K562 (cell line): ENCODE measurements around the gene DTNBP1. TPM values are rescaled to one million over a fixed set of nuclear protein-coding genes. Genes with fewer than 3 reads are reported as not detected.

Source experiments
- ATAC-seq: fragments of 200-7000 bp; cut with Tn5 transposase; 3 replicates; pipeline ENCODE4 v1.9.1; 2020; ENCODE audit warnings: moderate library complexity
- BruUV-seq: library from RNA; stranded (reverse); fragments of 400-500 nt; replicated peaks from 2 replicates; lab custom pipeline; 2021; lab: Mats Ljungman, UMichigan
- CTCF ChIA-PET: fragments of 300-600 bp; formaldehyde crosslinking; extraction: SDS; loops from one replicate; lab custom pipeline; 2021; ENCODE audit warnings: low intra/inter-chr PET ratio; lab: Yijun Ruan, JAX
- POLR2A ChIA-PET: fragments of 300-600, 350-650 bp; sonication (Branson Sonifier 250); formaldehyde crosslinking; extraction: SDS; loops from one replicate; lab custom pipeline; 2021; ENCODE audit warnings: antibody characterized with exemption, inconsistent platforms; lab: Yijun Ruan, JAX
- DNase-seq, 4 experiments: peaks; one replicate each; pipeline versions ENCODE4 v3.0.0 to v3.0.0-alpha.2; 2011 to 2018; ENCODE audit warnings: low spot score in 3 of 4, mixed read lengths in 3 of 4; ENCODE audit errors: extremely low read depth in 1 of 4
- FAIRE-seq: peaks from 2 replicates; lab custom pipeline; 2011; peaks lifted over from hg19 to GRCh38; lab: Jason Lieb, UNC
- H2AFZ ChIP-seq: 2 replicates; pipeline ENCODE4 v1.6.0; 2011; ENCODE audit warnings: low read depth, low read length, control low read depth, inconsistent platforms
- H3K27ac ChIP-seq: fragments of 200-600 bp; 3 replicates; pipeline ENCODE4 v1.8.0; 2011; ENCODE audit warnings: low read depth, mild to moderate bottlenecking, control low read depth, inconsistent platforms, low read length, moderate library complexity, mixed read lengths; ENCODE audit errors: extremely low read depth
- H3K27me3 ChIP-seq, 2 experiments: fragments of 300-600 bp in 1 of 2; 2 replicates in 1 of 2; 3 replicates in 1 of 2; pipeline versions ENCODE4 v1.6.0 to v1.8.0; 2011; ENCODE audit warnings: inconsistent platforms in 2 of 2, low read length in 2 of 2, mild to moderate bottlenecking in 1 of 2, mixed read lengths in 1 of 2, moderate library complexity in 1 of 2; ENCODE audit not compliant: control insufficient read depth in 2 of 2, insufficient read depth in 2 of 2
- H3K36me3 ChIP-seq: fragments of 300-600 bp; 3 replicates; pipeline ENCODE4 v1.8.0; 2011; ENCODE audit warnings: mild to moderate bottlenecking, low read length, inconsistent platforms; ENCODE audit not compliant: control insufficient read depth, insufficient read depth
- H3K4me1 ChIP-seq, 2 experiments: fragments of 200-600 bp in 1 of 2; replicated peaks in 1 of 2; 2 replicates in 1 of 2; 3 replicates in 1 of 2; pipeline versions ENCODE4 v1.5.1 to v1.8.0; 2011; ENCODE audit warnings: inconsistent platforms in 2 of 2, low read length in 2 of 2, mild to moderate bottlenecking in 1 of 2, mixed read lengths in 1 of 2, moderate library complexity in 1 of 2; ENCODE audit not compliant: control insufficient read depth in 2 of 2, insufficient read depth in 2 of 2
- H3K4me2 ChIP-seq: 2 replicates; pipeline ENCODE4 v1.6.1; 2011; ENCODE audit warnings: low read length, control low read depth, inconsistent platforms, mixed read lengths; ENCODE audit not compliant: insufficient read depth
- H3K4me3 ChIP-seq: fragments of 200-600 bp; sonication (generic), shearing (Covaris generic); 2 replicates; pipeline ENCODE4 v1.5.1; 2016; ENCODE audit warnings: control low read depth, inconsistent platforms
- H3K79me2 ChIP-seq: fragments of 200-600 bp; 3 replicates; pipeline ENCODE4 v1.8.0; 2011; ENCODE audit warnings: low read length, inconsistent platforms; ENCODE audit not compliant: control insufficient read depth, insufficient read depth
- H3K9ac ChIP-seq, 2 experiments: 2 replicates each; pipeline versions ENCODE4 v1.6.0 to v1.6.1; 2011; ENCODE audit warnings: low read depth in 2 of 2, low read length in 2 of 2, control low read depth in 1 of 2, inconsistent platforms in 1 of 2, mild to moderate bottlenecking in 1 of 2, mixed read lengths in 1 of 2; ENCODE audit not compliant: insufficient read depth in 1 of 2
- H3K9me1 ChIP-seq: one replicate; pipeline ENCODE4 v1.6.0; 2011; ENCODE audit warnings: inconsistent platforms, mild to moderate bottlenecking, low read length, moderate library complexity; ENCODE audit not compliant: control insufficient read depth, insufficient read depth
- H3K9me3 ChIP-seq: replicated peaks from 2 replicates; pipeline ENCODE4 v1.5.1; 2011; ENCODE audit warnings: low read depth, low read length, inconsistent platforms; ENCODE audit not compliant: control insufficient read depth, insufficient read depth
- H4K20me1 ChIP-seq: replicated peaks from 2 replicates; pipeline ENCODE4 v1.6.1; 2011; ENCODE audit warnings: low read length, inconsistent platforms, mixed read lengths; ENCODE audit not compliant: control insufficient read depth, insufficient read depth
- ASH1L ChIP-seq: fragments of 450-650 bp; IDR thresholded peaks from 2 replicates; pipeline ENCODE4 v1.6.1; 2018; ENCODE audit warnings: borderline replicate concordance, mild to moderate bottlenecking, low read depth; ENCODE audit not compliant: partially characterized antibody
- DIDO1 ChIP-seq: fragments of 450-650 bp; IDR thresholded peaks from 2 replicates; pipeline ENCODE4 v1.6.1; 2016; ENCODE audit warnings: low read depth, missing biosample characterization, missing genetic modification characterization
- KHSRP ChIP-seq: fragments of 450-650 bp; IDR thresholded peaks from 2 replicates; pipeline ENCODE4 v1.6.1; 2017
- POLR2G ChIP-seq: fragments of 200-400 bp; formaldehyde crosslinking; IDR thresholded peaks from 2 replicates; pipeline ENCODE4 v1.6.1; 2017; ENCODE audit warnings: low read depth, mild to moderate bottlenecking, antibody characterized with exemption, low read length, moderate library complexity
- SLC30A9 ChIP-seq: fragments of 250-450 bp; sonication (Bioruptor Pico); IDR thresholded peaks from 2 replicates; pipeline ENCODE4 v1.8.0; 2022; ENCODE audit warnings: mild to moderate bottlenecking, moderate library complexity
- SP2 ChIP-seq: IDR thresholded peaks from 2 replicates; pipeline ENCODE4 v1.6.1; 2011; ENCODE audit warnings: mild to moderate bottlenecking, low read depth, low read length, moderate library complexity; ENCODE audit not compliant: poor library complexity, severe bottlenecking; ENCODE audit errors: extremely low read depth
- U2AF2 ChIP-seq: fragments of 200-400 bp; formaldehyde crosslinking; optimal IDR thresholded peaks from 2 replicates; pipeline ENCODE3; 2017; ENCODE audit warnings: low read depth, mild to moderate bottlenecking, low read length
- XRCC3 ChIP-seq: fragments of 450-650 bp; IDR thresholded peaks from 2 replicates; pipeline ENCODE4 v1.6.1; 2017; ENCODE audit warnings: mild to moderate bottlenecking, moderate library complexity
- ZNF316 ChIP-seq: fragments of 450-650 bp; IDR thresholded peaks from 2 replicates; pipeline ENCODE4 v1.6.1; 2016
- ZNF644 ChIP-seq: fragments of 200-800 bp; sonication (Bioruptor generic); IDR thresholded peaks from 2 replicates; pipeline ENCODE4 v1.6.1; 2016; ENCODE audit warnings: low read depth, missing genetic modification characterization, missing compliant biosample characterization
- WGBS: fragments of 100-300 bp; shearing (Covaris generic); methylation state at CpG from one replicate; pipeline ENCODE4 v1.1.6; 2016; ENCODE audit warnings: low coverage, mixed read lengths; ENCODE audit not compliant: insufficient coverage; ENCODE audit errors: missing lambda C conversion rate; 5-methylcytosine and 5-hydroxymethylcytosine counted together
- in situ Hi-C: fragments of 300-500 bp; cut with MboI; formaldehyde crosslinking; loops from 4 replicates; pipeline ENCODE4 v1.15.0; 2018; ENCODE audit warnings: inconsistent platforms, mixed read lengths
- intact Hi-C: fragments of 100-400 bp; cut with micrococcal nuclease; formaldehyde crosslinking; loops from 2 replicates; pipeline ENCODE4 v1.14.2; 2022
- polyA plus RNA-seq, 8 experiments: library from polyadenylated mRNA; depleted of rRNA in 4 of 8; stranded (reverse) in 5 of 8; unstranded in 3 of 8; fragments of >200 nt; fragmentation: Nextera tagmentation in 2 of 8; fragmentation: Illumina TruSeq in 1 of 8; extraction: Ambion mirVana in 2 of 8; extraction: Trizol in 1 of 8; gene quantifications; 2 replicates each; pipeline versions ENCODE4 v1.2.1 to v1.2.3, GENCODE V29; 2011 to 2014; ENCODE audit warnings: inconsistent platforms in 1 of 8, missing spikeins in 1 of 8
- total RNA-seq, 7 experiments: library from RNA; depleted of rRNA in 6 of 7; stranded (reverse); fragments of >200 nt in 6 of 7; fragmentation: Illumina TruSeq in 2 of 7; extraction: Trizol in 2 of 7; gene quantifications; 2 replicates each; pipeline versions ENCODE4 v1.2.1 to v1.2.3, GENCODE V29; 2011 to 2021; ENCODE audit warnings: low replicate concordance in 1 of 7
- TF ChIP-seq, protein P1 (sequence below): fragments of 450-650 bp; IDR thresholded peaks from 2 replicates; pipeline ENCODE4 v1.6.1; 2016; ENCODE audit warnings: mild to moderate bottlenecking
- TF ChIP-seq, protein P2 (sequence below), 2 experiments: fragments of 200-800 bp in 1 of 2; sonication (Bioruptor generic) in 1 of 2; sonication (generic) in 1 of 2; formaldehyde crosslinking in 1 of 2; IDR thresholded peaks in 1 of 2; conservative IDR thresholded peaks in 1 of 2; 2 replicates each; pipeline versions ENCODE4 v1.5.0 to v1.6.1; 2016 to 2020; ENCODE audit warnings: missing compliant biosample characterization in 1 of 2, missing genetic modification characterization in 1 of 2, missing genetic modification reagents in 1 of 2
- TF ChIP-seq, protein P3 (sequence below): fragments of 200-800 bp; sonication (Bioruptor generic); IDR thresholded peaks from 2 replicates; pipeline ENCODE4 v1.6.1; 2017; ENCODE audit warnings: missing genetic modification characterization, missing compliant biosample characterization
- TF ChIP-seq, protein P4 (sequence below): fragments of 250-450 bp; sonication (Bioruptor Pico); IDR thresholded peaks from 2 replicates; pipeline ENCODE4 v1.8.0; 2021; ENCODE audit warnings: moderate library complexity, mild to moderate bottlenecking, inconsistent platforms

Gene DTNBP1
- total and polyA plus RNA-seq, 9 of the 15 experiments (the other 6 are each of a cell fraction or from before 2014, with no cell fraction given) = 16.7 to 54.5 (median 21.4) TPM

DNA sequence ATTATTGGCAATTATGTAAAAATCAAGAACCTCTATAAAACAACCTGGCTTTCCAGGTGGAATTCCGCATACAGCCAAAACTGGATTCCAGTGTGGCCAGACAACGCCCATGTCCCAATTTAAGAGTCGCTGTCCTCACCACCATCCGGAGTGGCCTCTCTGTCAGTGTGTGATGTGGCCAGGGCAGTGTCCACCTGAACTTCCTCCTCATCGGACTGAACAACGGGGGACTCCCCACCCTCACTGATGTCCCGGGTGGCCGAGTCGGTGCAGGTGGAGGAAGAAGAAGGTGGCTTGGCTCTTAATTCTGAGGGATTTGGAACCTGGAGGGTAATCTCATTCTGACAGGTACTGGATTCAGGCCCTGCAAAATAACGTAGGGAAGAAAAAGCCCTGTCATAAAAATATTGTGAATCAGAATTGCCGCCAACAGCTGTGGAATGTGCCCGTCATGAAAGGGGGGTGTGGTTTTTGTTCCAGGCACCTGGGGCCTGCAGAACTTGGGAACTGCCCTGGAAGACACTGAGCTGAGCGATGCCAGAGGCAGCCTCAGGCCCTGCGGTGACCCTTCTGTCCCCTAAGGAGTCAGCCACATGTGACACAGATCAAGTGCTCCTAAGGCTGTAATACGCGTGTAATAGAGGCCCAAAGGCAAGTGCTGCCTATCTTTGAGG is 139.8 kb downstream of the DTNBP1 start:
- Histone ChIP-seq H3K36me3 (peaks cover 77% of the 10 kb centered on the region), H3K4me1 (peaks cover 0 to 3% of the 10 kb centered on the region in 2 experiments; a peak in 1 of 5 replicates), H3K27me3 (no peaks in the 10 kb centered on the region), H3K79me2 (no peaks in the 10 kb centered on the region), H3K9ac (no peak overlapping the region), H3K9me3 (no peaks in the 10 kb centered on the region), H3K9me1 (no peaks in the 10 kb centered on the region), H3K4me3 (no peak overlapping the region), H2AFZ (no peak overlapping the region), H3K4me2 (no peak overlapping the region), H3K27ac (no peak overlapping the region), H4K20me1 (no peaks in the 10 kb centered on the region)
- ChIA-PET POLR2A (interaction anchor here (1.0 to 1.5 kb wide), 2 partner anchors 13 to 29 kb away, joined by 4 to 5 read pairs; no protein-coding TSS in a partner anchor), CTCF (no interaction called here)
- intact Hi-C loops = no loop called here
- WGBS = 90% methylated on average over 16 of the region's 16 CpGs
- no TSS peak for BruUV-seq
- ATAC-seq (peak; percentile 39; the same call in 2 of the 3 replicates), FAIRE-seq (no peak), DNase-seq (no peak)
- in situ Hi-C loops = no loop called here
- TF ChIP-seq DIDO1 (tag) (no peak), U2AF2 (no peak), SP2 (no peak), ZNF644 (tag) (no peak), ASH1L (no peak), ZNF316 (no peak), KHSRP (no peak), XRCC3 (no peak), SLC30A9 (CRISPR knock-in tag) (no peak), POLR2G (0 out of 2 replicates have a peak, but pooled peaks have one; percentile 25)
- TF ChIP-seq, protein P1, sequence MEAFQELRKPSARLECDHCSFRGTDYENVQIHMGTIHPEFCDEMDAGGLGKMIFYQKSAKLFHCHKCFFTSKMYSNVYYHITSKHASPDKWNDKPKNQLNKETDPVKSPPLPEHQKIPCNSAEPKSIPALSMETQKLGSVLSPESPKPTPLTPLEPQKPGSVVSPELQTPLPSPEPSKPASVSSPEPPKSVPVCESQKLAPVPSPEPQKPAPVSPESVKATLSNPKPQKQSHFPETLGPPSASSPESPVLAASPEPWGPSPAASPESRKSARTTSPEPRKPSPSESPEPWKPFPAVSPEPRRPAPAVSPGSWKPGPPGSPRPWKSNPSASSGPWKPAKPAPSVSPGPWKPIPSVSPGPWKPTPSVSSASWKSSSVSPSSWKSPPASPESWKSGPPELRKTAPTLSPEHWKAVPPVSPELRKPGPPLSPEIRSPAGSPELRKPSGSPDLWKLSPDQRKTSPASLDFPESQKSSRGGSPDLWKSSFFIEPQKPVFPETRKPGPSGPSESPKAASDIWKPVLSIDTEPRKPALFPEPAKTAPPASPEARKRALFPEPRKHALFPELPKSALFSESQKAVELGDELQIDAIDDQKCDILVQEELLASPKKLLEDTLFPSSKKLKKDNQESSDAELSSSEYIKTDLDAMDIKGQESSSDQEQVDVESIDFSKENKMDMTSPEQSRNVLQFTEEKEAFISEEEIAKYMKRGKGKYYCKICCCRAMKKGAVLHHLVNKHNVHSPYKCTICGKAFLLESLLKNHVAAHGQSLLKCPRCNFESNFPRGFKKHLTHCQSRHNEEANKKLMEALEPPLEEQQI = no peak
- TF ChIP-seq, protein P2, sequence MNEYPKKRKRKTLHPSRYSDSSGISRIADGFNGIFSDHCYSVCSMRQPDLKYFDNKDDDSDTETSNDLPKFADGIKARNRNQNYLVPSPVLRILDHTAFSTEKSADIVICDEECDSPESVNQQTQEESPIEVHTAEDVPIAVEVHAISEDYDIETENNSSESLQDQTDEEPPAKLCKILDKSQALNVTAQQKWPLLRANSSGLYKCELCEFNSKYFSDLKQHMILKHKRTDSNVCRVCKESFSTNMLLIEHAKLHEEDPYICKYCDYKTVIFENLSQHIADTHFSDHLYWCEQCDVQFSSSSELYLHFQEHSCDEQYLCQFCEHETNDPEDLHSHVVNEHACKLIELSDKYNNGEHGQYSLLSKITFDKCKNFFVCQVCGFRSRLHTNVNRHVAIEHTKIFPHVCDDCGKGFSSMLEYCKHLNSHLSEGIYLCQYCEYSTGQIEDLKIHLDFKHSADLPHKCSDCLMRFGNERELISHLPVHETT (CRISPR knock-in tag; conservative IDR thresholded peaks at IDR 0.05 in 1 of 2, IDR thresholded peaks at IDR 0.05 in 1 of 2) = no peak
- TF ChIP-seq, protein P3, sequence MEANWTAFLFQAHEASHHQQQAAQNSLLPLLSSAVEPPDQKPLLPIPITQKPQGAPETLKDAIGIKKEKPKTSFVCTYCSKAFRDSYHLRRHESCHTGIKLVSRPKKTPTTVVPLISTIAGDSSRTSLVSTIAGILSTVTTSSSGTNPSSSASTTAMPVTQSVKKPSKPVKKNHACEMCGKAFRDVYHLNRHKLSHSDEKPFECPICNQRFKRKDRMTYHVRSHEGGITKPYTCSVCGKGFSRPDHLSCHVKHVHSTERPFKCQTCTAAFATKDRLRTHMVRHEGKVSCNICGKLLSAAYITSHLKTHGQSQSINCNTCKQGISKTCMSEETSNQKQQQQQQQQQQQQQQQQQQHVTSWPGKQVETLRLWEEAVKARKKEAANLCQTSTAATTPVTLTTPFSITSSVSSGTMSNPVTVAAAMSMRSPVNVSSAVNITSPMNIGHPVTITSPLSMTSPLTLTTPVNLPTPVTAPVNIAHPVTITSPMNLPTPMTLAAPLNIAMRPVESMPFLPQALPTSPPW (CRISPR knock-in tag) = no peak
- TF ChIP-seq, protein P4, sequence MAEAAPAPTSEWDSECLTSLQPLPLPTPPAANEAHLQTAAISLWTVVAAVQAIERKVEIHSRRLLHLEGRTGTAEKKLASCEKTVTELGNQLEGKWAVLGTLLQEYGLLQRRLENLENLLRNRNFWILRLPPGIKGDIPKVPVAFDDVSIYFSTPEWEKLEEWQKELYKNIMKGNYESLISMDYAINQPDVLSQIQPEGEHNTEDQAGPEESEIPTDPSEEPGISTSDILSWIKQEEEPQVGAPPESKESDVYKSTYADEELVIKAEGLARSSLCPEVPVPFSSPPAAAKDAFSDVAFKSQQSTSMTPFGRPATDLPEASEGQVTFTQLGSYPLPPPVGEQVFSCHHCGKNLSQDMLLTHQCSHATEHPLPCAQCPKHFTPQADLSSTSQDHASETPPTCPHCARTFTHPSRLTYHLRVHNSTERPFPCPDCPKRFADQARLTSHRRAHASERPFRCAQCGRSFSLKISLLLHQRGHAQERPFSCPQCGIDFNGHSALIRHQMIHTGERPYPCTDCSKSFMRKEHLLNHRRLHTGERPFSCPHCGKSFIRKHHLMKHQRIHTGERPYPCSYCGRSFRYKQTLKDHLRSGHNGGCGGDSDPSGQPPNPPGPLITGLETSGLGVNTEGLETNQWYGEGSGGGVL (CRISPR knock-in tag) = no peak
